K562 (cell line): ENCODE data around the gene COMMD4. TPM values are rescaled to one million over a fixed set of nuclear protein-coding genes. Genes with fewer than 3 reads are reported as not detected.

Experiments
- CBX3 ChIP-seq, 2 experiments: IDR thresholded peaks; 1 replicate in 1 of 2; 2 replicates in 1 of 2; pipeline ENCODE4 v1.6.1; 2012; ENCODE audit warnings: inconsistent platforms in 2 of 2, low read length in 2 of 2, borderline replicate concordance in 1 of 2, control low read depth in 1 of 2
- COPS2 ChIP-seq: fragments of 450-650 bp; conservative IDR thresholded peaks from 2 replicates; pipeline ENCODE4 v1.6.1; 2016; ENCODE audit warnings: mild to moderate bottlenecking, moderate library complexity
- DPF2 ChIP-seq: fragments of 450-650 bp; IDR thresholded peaks from 2 replicates; pipeline ENCODE4 v1.6.1; 2016
- GABPA ChIP-seq: fragments of 200-800 bp; sonication (Bioruptor generic); conservative IDR thresholded peaks from 2 replicates; pipeline ENCODE4 v1.6.1; 2016; ENCODE audit warnings: low read depth, missing genetic modification characterization, missing compliant biosample characterization
- HDAC3 ChIP-seq: fragments of 450-650 bp; IDR thresholded peaks from 2 replicates; pipeline ENCODE4 v1.6.1; 2018; ENCODE audit warnings: borderline replicate concordance, mild to moderate bottlenecking, moderate library complexity; ENCODE audit not compliant: partially characterized antibody
- HIVEP1 ChIP-seq: fragments of 250-450 bp; sonication (Bioruptor Pico); IDR thresholded peaks from 2 replicates; pipeline ENCODE4 v1.4.0; 2020; ENCODE audit warnings: mild to moderate bottlenecking
- HNRNPH1 ChIP-seq: fragments of 200-400 bp; formaldehyde crosslinking; optimal IDR thresholded peaks from 2 replicates; pipeline ENCODE3; 2017; ENCODE audit warnings: low read depth, mild to moderate bottlenecking, low read length, moderate library complexity
- KAT2B ChIP-seq: IDR thresholded peaks from one replicate; pipeline ENCODE4 v1.6.1; 2012; ENCODE audit warnings: low read depth, mild to moderate bottlenecking, control low read depth, inconsistent platforms, low read length, moderate library complexity
- KDM1A ChIP-seq, 2 experiments: fragments of 450-650 bp; IDR thresholded peaks; 2 replicates each; pipeline ENCODE4 v1.6.1; 2016; ENCODE audit warnings: mild to moderate bottlenecking in 2 of 2
- RAD21 ChIP-seq, 2 experiments: fragments of 250-450 bp in 1 of 2; fragments of 450-650 bp in 1 of 2; sonication (Bioruptor Pico) in 1 of 2; formaldehyde crosslinking in 1 of 2; IDR thresholded peaks in 1 of 2; conservative IDR thresholded peaks in 1 of 2; 2 replicates each; pipeline versions ENCODE4 v1.4.0 to v1.8.0; 2020 to 2022; ENCODE audit warnings: mild to moderate bottlenecking in 2 of 2, moderate library complexity in 1 of 2
- RBBP5 ChIP-seq: fragments of 200-600 bp; sonication (generic); IDR thresholded peaks from 2 replicates; pipeline ENCODE4 v1.6.1; 2012; ENCODE audit warnings: borderline replicate concordance, mild to moderate bottlenecking, low read length, control low read depth, inconsistent platforms; ENCODE audit not compliant: insufficient read depth, poor library complexity, severe bottlenecking
- RCOR1 ChIP-seq, 2 experiments: IDR thresholded peaks; 2 replicates each; pipeline ENCODE4 v1.6.1; 2012; ENCODE audit warnings: low read depth in 2 of 2, low read length in 2 of 2, borderline replicate concordance in 1 of 2, improper control_type of control experiment in 1 of 2
- SMARCA4 ChIP-seq: fragments of 450-650 bp; IDR thresholded peaks from 2 replicates; pipeline ENCODE4 v1.6.1; 2016
- USF1 ChIP-seq: sonication (generic); formaldehyde crosslinking; IDR thresholded peaks from 2 replicates; pipeline ENCODE4 v1.9.0; 2022; ENCODE audit warnings: mild to moderate bottlenecking, missing genetic modification reagents
- WHSC1 ChIP-seq: IDR thresholded peaks from one replicate; pipeline ENCODE4 v1.6.1; 2012; ENCODE audit warnings: low read length, control low read depth, inconsistent platforms
- ZKSCAN1 ChIP-seq: fragments of 150-350 bp; IDR thresholded peaks from 2 replicates; pipeline ENCODE4 v1.6.1; 2016; ENCODE audit warnings: low read depth, low read length
- ZNF212 ChIP-seq: fragments of 450-650 bp; formaldehyde crosslinking; IDR thresholded peaks from 2 replicates; pipeline ENCODE4 v1.4.0; 2020; ENCODE audit warnings: mild to moderate bottlenecking
- polyA plus RNA-seq, 8 experiments: library from polyadenylated mRNA; depleted of rRNA in 4 of 8; stranded (reverse) in 5 of 8; unstranded in 3 of 8; fragments of >200 nt; fragmentation: Nextera tagmentation in 2 of 8; fragmentation: Illumina TruSeq in 1 of 8; extraction: Ambion mirVana in 2 of 8; extraction: Trizol in 1 of 8; gene quantifications; 2 replicates each; pipeline versions ENCODE4 v1.2.1 to v1.2.3, GENCODE V29; 2011 to 2014; ENCODE audit warnings: inconsistent platforms in 1 of 8, missing spikeins in 1 of 8
- total RNA-seq, 7 experiments: library from RNA; depleted of rRNA in 6 of 7; stranded (reverse); fragments of >200 nt in 6 of 7; fragmentation: Illumina TruSeq in 2 of 7; extraction: Trizol in 2 of 7; gene quantifications; 2 replicates each; pipeline versions ENCODE4 v1.2.1 to v1.2.3, GENCODE V29; 2011 to 2021; ENCODE audit warnings: low replicate concordance in 1 of 7
- TF ChIP-seq, protein P1 (sequence below): sonication (generic); formaldehyde crosslinking; IDR thresholded peaks from 2 replicates; pipeline ENCODE4 v1.8.1; 2023; ENCODE audit warnings: mild to moderate bottlenecking, missing genetic modification reagents
- TF ChIP-seq, protein P2 (sequence below): fragments of 450-650 bp; IDR thresholded peaks from 2 replicates; pipeline ENCODE4 v1.6.1; 2018; ENCODE audit warnings: mild to moderate bottlenecking, low read depth; ENCODE audit not compliant: partially characterized antibody
- TF ChIP-seq, protein P3 (sequence below): fragments of 250-450 bp; sonication (Bioruptor Pico); IDR thresholded peaks from 2 replicates; pipeline ENCODE4 v1.4.0; 2020; ENCODE audit warnings: borderline replicate concordance
- TF ChIP-seq, protein P4 (sequence below): fragments of 450-650 bp; IDR thresholded peaks from 2 replicates; pipeline ENCODE4 v1.6.1; 2016; ENCODE audit warnings: missing biosample characterization, missing genetic modification characterization

The COMMD4 gene
- total and polyA plus RNA-seq, 9 of the 15 experiments (the other 6 are each of a cell fraction or from before 2014, with no cell fraction given): 20.4 to 140 (median 63.9) TPM

DNA sequence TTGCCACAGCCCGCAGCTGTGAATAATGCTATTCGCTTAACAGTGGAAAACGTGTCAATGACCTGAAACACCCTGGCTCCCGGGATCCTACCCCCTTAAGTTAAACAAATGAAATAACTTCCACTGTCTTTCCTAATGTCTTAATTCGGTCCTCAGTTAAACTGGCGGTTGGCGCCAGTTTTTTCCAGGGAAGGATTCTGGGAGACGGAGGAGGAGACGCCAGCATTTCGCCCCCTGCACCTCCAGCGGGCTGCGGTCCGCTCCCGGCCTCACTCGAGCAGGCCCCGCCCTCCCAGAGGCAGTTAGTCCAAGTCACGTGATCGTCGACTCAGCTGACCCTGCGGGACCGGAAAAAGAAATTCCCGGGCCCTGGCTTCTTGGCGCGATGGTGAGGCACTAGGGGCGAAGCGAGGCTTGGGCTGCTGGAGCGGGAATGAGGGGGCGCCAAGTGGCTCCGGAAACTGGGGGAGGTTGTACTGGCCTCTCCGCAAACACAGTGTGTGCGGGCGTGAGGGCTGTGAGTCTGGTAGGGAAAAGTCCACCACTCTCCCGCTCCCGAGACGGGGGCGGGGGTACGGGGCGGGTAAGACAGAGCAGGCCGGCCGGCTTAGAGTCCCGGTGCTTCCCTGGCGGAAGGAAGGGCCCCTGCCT is at the start of gene COMMD4 (continued):
- TF ChIP-seq, protein P1, sequence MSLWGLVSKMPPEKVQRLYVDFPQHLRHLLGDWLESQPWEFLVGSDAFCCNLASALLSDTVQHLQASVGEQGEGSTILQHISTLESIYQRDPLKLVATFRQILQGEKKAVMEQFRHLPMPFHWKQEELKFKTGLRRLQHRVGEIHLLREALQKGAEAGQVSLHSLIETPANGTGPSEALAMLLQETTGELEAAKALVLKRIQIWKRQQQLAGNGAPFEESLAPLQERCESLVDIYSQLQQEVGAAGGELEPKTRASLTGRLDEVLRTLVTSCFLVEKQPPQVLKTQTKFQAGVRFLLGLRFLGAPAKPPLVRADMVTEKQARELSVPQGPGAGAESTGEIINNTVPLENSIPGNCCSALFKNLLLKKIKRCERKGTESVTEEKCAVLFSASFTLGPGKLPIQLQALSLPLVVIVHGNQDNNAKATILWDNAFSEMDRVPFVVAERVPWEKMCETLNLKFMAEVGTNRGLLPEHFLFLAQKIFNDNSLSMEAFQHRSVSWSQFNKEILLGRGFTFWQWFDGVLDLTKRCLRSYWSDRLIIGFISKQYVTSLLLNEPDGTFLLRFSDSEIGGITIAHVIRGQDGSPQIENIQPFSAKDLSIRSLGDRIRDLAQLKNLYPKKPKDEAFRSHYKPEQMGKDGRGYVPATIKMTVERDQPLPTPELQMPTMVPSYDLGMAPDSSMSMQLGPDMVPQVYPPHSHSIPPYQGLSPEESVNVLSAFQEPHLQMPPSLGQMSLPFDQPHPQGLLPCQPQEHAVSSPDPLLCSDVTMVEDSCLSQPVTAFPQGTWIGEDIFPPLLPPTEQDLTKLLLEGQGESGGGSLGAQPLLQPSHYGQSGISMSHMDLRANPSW (CRISPR knock-in tag): no peak
- no peak for TF ChIP-seq ZKSCAN1
- no peak for TF ChIP-seq RAD21 (CRISPR knock-in tag; conservative IDR thresholded peaks at IDR 0.05 in 1 of 2, IDR thresholded peaks at IDR 0.05 in 1 of 2)
- no peak; the same call in 1 of the 2 replicates for TF ChIP-seq DPF2
- no peak for TF ChIP-seq KDM1A (IDR thresholded peaks at IDR 0.05)
- peak; percentile 98 for TF ChIP-seq USF1
- TF ChIP-seq, protein P2, sequence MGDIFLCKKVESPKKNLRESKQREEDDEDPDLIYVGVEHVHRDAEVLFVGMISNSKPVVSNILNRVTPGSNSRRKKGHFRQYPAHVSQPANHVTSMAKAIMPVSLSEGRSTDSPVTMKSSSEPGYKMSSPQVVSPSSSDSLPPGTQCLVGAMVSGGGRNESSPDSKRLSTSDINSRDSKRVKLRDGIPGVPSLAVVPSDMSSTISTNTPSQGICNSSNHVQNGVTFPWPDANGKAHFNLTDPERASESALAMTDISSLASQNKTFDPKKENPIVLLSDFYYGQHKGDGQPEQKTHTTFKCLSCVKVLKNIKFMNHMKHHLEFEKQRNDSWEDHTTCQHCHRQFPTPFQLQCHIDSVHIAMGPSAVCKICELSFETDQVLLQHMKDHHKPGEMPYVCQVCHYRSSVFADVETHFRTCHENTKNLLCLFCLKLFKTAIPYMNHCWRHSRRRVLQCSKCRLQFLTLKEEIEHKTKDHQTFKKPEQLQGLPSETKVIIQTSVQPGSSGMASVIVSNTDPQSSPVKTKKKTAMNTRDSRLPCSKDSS: no peak
- no peak for TF ChIP-seq HDAC3
- no peak for TF ChIP-seq COPS2
- no peak for TF ChIP-seq HNRNPH1
- TF ChIP-seq WHSC1: no peak
- TF ChIP-seq RBBP5: peak; percentile 46
- no peak for TF ChIP-seq ZNF212 (CRISPR knock-in tag)
- TF ChIP-seq, protein P3, sequence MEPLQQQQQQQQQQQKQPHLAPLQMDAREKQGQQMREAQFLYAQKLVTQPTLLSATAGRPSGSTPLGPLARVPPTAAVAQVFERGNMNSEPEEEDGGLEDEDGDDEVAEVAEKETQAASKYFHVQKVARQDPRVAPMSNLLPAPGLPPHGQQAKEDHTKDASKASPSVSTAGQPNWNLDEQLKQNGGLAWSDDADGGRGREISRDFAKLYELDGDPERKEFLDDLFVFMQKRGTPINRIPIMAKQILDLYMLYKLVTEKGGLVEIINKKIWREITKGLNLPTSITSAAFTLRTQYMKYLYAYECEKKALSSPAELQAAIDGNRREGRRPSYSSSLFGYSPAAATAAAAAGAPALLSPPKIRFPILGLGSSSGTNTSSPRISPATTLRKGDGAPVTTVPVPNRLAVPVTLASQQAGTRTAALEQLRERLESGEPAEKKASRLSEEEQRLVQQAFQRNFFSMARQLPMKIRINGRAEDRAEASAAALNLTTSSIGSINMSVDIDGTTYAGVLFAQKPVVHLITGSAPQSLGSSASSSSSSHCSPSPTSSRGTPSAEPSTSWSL (CRISPR knock-in tag): no peak
- no peak for TF ChIP-seq SMARCA4
- no peak for TF ChIP-seq KAT2B
- TF ChIP-seq, protein P4, sequence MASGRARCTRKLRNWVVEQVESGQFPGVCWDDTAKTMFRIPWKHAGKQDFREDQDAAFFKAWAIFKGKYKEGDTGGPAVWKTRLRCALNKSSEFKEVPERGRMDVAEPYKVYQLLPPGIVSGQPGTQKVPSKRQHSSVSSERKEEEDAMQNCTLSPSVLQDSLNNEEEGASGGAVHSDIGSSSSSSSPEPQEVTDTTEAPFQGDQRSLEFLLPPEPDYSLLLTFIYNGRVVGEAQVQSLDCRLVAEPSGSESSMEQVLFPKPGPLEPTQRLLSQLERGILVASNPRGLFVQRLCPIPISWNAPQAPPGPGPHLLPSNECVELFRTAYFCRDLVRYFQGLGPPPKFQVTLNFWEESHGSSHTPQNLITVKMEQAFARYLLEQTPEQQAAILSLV (tag): no peak
- TF ChIP-seq CBX3 (IDR thresholded peaks at IDR 0.05; ENCODE audit: borderline replicate concordance in 1 of 2, low read length in 2 of 2): peak in 1 of 2 experiments; percentile 78; a peak in 2 of 3 replicates
- no peak for TF ChIP-seq HIVEP1 (CRISPR knock-in tag)
- TF ChIP-seq GABPA (tag): peak; percentile 88
- peak in 1 of 2 experiments; percentile 18; a peak in 1 of 4 replicates for TF ChIP-seq RCOR1 (IDR thresholded peaks at IDR 0.05; ENCODE audit: borderline replicate concordance in 1 of 2, low read depth in 2 of 2, low read length in 2 of 2)
